ENCODE data around the gene TFF1. TPM values are rescaled to one million over a fixed set of nuclear protein-coding genes. Genes with fewer than 3 reads are reported as not detected.

TFF1 gene
- total and polyA plus RNA-seq, 12 donors = not detected

DNA sequence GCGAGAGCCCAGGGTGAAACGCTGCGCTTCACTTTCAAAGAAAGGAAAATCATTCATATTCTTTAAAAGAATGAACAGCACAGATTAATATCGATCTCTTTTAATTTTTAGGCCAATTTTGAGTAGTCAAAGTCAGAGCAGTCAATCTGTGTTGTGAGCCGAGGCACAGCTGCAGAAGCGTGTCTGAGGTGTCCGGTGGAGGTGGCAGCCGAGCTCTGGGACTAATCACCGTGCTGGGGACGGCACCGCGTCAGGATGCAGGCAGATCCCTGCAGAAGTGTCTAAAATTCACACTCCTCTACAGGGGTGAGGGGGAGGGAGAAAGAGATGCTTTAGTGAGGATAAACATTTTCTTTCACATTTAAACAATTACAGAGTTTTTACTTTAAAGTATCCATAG lies 4.1 kb downstream of the TFF1 start:
- Histone ChIP-seq H3K27me3 (peaks cover 0 to 49% (median 26%) of the 10 kb centered on the region in 7 donors), H3K9me3 (peaks cover 0 to 9% (median 0%) of the 10 kb centered on the region in 11 donors), H3K4me3 (no peak overlapping the region), H3K36me3 (no peaks in the 10 kb centered on the region), H3K4me1 (no peaks in the 10 kb centered on the region), H3K27ac (no peak overlapping the region)
- intact Hi-C loops (cut with DNase I) = no loop called here
- WGBS, 2 donors = 76 to 77% methylated on average over 12 of the region's 12 CpGs
- TF ChIP-seq, protein P1, sequence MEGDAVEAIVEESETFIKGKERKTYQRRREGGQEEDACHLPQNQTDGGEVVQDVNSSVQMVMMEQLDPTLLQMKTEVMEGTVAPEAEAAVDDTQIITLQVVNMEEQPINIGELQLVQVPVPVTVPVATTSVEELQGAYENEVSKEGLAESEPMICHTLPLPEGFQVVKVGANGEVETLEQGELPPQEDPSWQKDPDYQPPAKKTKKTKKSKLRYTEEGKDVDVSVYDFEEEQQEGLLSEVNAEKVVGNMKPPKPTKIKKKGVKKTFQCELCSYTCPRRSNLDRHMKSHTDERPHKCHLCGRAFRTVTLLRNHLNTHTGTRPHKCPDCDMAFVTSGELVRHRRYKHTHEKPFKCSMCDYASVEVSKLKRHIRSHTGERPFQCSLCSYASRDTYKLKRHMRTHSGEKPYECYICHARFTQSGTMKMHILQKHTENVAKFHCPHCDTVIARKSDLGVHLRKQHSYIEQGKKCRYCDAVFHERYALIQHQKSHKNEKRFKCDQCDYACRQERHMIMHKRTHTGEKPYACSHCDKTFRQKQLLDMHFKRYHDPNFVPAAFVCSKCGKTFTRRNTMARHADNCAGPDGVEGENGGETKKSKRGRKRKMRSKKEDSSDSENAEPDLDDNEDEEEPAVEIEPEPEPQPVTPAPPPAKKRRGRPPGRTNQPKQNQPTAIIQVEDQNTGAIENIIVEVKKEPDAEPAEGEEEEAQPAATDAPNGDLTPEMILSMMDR (IDR thresholded peaks at IDR 0.05) = no peak
- no peak for ATAC-seq
- no peak for DNase-seq

DNA sequence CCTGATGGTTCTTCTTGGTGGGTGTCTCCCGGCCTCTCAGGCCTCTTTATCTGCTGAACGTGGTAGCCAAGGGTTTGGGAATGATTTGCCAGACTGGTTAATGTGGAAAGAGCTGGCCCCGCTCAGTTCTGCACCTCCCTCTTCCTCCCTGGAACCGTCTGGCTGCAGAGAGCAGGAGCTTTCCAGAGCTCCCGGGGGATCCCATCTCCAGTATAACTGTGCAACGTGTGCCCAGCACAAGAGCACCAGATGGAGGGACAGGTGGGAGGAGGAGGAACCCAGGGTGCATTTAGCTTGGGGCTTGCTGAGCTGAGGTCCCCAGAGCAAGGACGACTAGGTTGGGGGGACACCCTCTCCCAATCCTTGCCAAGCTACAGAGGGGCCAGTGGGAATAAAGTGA lies 5.0 kb downstream of the TFF1 start:
- TF ChIP-seq, protein P1 (IDR thresholded peaks at IDR 0.05) = no peak
- intact Hi-C loops (cut with DNase I) = no loop called here
- Histone ChIP-seq H3K4me3 (no peak overlapping the region), H3K4me1 (no peaks in the 10 kb centered on the region), H3K9me3 (peaks cover 0 to 18% (median 0%) of the 10 kb centered on the region in 11 donors), H3K36me3 (no peaks in the 10 kb centered on the region), H3K27ac (no peak overlapping the region), H3K27me3 (peaks cover 0 to 44% (median 26%) of the 10 kb centered on the region in 7 donors)
- whole genome bisulfite sequencing, 2 donors = 29 to 38% methylated on average over 7 of the region's 7 CpGs
- ATAC-seq = no peak
- no peak for DNase-seq

DNA sequence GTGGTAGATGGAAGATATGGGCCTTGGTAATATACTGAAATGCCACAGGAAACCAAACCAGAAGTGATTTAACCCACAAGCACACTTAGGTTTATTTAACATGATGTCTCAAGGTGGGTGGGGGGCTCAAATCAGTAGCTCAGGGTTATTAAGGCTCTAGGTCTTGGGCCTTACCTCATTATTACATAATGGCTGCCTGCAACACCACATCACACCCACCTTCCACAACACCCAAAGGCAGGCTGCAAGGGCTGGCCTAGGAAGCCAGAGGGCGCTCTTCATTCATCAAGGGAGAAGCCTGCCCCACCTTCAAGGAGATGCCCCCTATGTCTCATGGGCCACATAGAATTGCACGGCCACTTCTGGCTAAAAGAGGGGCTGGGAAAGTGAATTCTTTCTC lies 6.0 kb downstream of the TFF1 start:
- no peak for ATAC-seq
- TF ChIP-seq, protein P1 (IDR thresholded peaks at IDR 0.05) = no peak
- Histone ChIP-seq H3K4me3 (no peak overlapping the region), H3K9me3 (peaks cover 0 to 27% (median 7%) of the 10 kb centered on the region in 11 donors), H3K4me1 (no peaks in the 10 kb centered on the region), H3K27me3 (peaks cover 0 to 39% (median 25%) of the 10 kb centered on the region in 7 donors), H3K27ac (no peak overlapping the region), H3K36me3 (no peaks in the 10 kb centered on the region)
- intact Hi-C loops (cut with DNase I) = no loop called here
- 65 to 73% methylated on average over 2 of the region's 2 CpGs for WGBS, 2 donors
- no peak for DNase-seq

DNA sequence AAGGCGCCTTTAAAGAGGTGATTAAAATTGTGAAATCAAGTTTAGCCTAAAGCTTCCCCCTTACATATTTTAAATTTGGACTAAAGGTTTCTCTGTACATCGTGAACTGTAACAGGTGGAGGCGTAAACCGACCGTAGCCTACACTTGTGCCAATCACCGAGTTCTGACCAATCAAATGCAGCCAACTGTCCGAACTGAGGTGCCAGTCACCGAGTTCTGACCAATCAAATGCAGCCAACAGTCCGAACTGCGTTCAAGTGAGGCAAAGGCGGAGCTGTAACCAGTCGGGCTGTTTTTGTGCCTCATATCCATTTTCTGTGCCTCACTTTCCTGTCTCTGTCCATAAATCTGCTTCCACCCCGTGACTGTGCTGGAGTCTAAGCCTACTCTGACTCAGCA lies 7.4 kb downstream of the TFF1 start:
- H3K4me1 ChIP-seq = no peaks in the 10 kb centered on the region
- intact Hi-C loops (cut with DNase I) = loop anchor here in 1 of 10 donors (1.0 kb wide), 1 partner anchor 12 kb away; no protein-coding TSS in a partner anchor
- H3K4me3 ChIP-seq = no peak overlapping the region
- H3K27me3 ChIP-seq = peaks cover 0 to 26% (median 13%) of the 10 kb centered on the region in 7 donors
- H3K27ac ChIP-seq = no peak overlapping the region
- H3K36me3 ChIP-seq = no peaks in the 10 kb centered on the region
- 84 to 86% methylated on average over 13 of the region's 13 CpGs for WGBS, 2 donors
- H3K9me3 ChIP-seq = peaks cover 0 to 39% (median 8%) of the 10 kb centered on the region in 11 donors
- DNase-seq = no peak
- no peak for ATAC-seq
- TF ChIP-seq, protein P1 (IDR thresholded peaks at IDR 0.05) = no peak
